ENCODE measurements around the gene GPC6.

Gene GPC6

GRCh38 chr13:94444826-94445225 is 1218.2 kb downstream of the GPC6 start:
- no peak for TF ChIP-seq CTCF (IDR thresholded peaks at IDR 0.05; ENCODE audit: low read length, missing control alignments)
- DNase-seq (ENCODE audit: low read depth) = no peak
- no peak overlapping the region for H3K4me3 ChIP-seq (replicated peaks; ENCODE audit: low read depth, low read length)

- TF ChIP-seq CTCF (IDR thresholded peaks at IDR 0.05; ENCODE audit: low read length, missing control alignments) = no peak
- no peak overlapping the region for H3K4me3 ChIP-seq (replicated peaks; ENCODE audit: low read depth, low read length)
- DNase-seq (ENCODE audit: low read depth) = no peak
Measured at GRCh38 chr13:94454334-94454733, 1227.7 kb downstream of the GPC6 start.

GRCh38 chr13:94454906-94455305 is 1228.3 kb downstream of the GPC6 start:
- no peak for TF ChIP-seq CTCF (IDR thresholded peaks at IDR 0.05; ENCODE audit: low read length, missing control alignments)
- no peak for DNase-seq (ENCODE audit: low read depth)
- no peak overlapping the region for H3K4me3 ChIP-seq (replicated peaks; ENCODE audit: low read depth, low read length)

- H3K4me3 ChIP-seq (replicated peaks; ENCODE audit: low read depth, low read length) = no peak overlapping the region
- no peak for TF ChIP-seq CTCF (IDR thresholded peaks at IDR 0.05; ENCODE audit: low read length, missing control alignments)
- no peak for DNase-seq (ENCODE audit: low read depth)
Measured at GRCh38 chr13:94455414-94455813, 1228.8 kb downstream of the GPC6 start.
